DMS53 treated with DMSO at 0.1 percent for 48 hours (cell line): ENCODE data around the gene COQ3.

Experiments
- DNase-seq: peaks from one replicate; lab custom pipeline; 2025; ENCODE audit not compliant: unreplicated experiment; lab: John Stamatoyannopoulos, UW

The COQ3 gene, protein sequence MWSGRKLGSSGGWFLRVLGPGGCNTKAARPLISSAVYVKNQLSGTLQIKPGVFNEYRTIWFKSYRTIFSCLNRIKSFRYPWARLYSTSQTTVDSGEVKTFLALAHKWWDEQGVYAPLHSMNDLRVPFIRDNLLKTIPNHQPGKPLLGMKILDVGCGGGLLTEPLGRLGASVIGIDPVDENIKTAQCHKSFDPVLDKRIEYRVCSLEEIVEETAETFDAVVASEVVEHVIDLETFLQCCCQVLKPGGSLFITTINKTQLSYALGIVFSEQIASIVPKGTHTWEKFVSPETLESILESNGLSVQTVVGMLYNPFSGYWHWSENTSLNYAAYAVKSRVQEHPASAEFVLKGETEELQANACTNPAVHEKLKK

DNA sequence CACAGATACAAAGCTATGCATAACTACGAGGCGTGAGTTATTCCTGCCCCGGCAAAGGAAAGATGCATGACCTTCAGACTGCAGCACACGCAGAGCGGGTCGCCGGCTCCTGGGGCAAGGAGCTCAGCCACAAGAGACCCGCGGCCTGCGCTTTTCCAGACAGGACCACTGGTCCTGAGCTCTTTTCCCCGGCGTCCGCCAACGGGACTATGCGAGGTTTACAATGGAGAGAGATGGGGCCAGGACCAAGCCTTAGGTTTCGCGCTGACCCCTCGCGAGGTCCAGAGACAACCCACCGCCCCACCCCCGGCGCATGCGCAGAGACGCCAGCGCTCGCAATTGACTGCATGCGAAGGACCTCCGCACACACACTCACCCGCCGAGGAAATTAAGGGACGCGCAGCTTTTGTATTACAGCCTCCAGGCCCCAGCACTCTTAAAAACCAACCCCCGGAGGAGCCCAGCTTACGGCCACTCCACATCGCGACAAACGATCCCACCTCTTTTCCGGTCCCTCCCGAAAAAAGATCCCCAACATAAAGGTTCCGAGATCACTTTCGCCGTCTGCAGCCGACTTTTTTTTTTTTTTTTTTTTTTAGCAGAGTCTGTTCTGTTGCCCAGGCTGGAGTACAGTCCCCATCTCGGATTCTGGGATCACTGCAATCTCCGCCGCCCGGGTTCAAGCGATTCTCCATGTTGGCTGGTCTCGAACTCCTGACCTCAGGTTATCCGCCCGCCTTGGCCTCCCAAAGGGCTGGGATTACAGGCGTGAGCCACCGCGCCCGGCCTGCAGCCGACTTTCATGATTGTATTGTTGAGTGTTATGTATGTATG is at the start of gene COQ3:
Gene COQ3, minus strand, starts transcription at position 498 of the 834 bp plus-strand sequence. Its CDS starts 16 bp downstream, at position 482.
- DNase-seq: peak; percentile 76

DNA sequence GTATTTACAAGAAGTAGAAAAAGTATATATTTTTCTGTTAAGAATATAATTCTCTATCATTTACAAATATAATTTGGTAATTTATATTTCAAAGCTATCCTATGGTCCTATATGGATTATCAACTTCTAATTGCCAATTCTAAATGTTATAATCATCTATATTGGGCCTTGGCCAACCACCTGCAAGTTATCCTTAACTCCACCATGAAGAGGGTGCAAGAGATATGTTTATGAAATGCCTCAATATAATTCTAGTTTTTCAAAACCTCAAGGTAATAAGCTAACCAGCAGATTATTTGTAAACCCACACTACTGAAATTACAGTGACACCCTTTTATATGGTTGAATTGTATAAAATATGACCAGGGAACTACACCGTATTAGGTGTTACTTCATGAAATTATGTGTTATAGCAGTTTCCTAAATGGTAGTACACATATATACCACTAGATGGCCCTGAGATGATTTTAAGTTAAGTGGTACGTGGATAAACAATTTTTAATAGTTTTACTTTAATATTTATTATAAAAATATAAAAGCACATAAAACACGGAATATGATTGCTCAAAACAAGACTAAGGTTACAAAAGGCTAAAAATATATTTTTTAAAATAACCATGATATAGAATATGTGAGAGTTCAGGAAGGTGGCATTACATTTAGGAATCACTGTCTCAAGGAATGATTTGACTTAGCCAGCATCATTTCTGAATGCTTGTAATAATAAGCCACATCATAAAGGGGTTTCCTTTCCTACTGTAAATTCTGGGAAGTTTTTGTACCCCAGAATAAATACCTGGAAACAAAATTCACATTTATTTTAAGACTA is 40.9 kb upstream of the COQ3 start:
- DNase-seq: no peak

- no peak for DNase-seq
These were observed 38.9 kb upstream of the COQ3 start for GRCh38 chr6:99432877-99433276.

DNA sequence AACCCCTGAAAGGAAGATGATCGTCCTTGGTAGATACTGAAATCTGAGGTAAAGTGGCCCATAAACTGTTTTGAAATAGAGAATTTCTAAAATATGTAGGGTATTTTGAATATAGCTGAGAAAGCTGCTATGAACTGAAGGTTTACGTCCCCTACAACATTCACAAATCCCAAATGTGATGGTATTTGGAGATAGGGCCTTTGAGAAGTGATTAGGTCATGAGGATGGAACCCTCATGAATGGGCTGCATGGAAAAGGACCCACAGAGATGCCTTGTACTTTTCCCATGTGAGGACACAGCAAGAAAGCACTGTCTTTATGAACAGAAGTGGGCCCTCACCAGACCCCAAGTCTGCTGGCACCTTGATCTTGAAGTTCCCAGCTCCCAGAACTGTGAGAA is 37.9 kb upstream of the COQ3 start:
- DNase-seq: no peak

DNA sequence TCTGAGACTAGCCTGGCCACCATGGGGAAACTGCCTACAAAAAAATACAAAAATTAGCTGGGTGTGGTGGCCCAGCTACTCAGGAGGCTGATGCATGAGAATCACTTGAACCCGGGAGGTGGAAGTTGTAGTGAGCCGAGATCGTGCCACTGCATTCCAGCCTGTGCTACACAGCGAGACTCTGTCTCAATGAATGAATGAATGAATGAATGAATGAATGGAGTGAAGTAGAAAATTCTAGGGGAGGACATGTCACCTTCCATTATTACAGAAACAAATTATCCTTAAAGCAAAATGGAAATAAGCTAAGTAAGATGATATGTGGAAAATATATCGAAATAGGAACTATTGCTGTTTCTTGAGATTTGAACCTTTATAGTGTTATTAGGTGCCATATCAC is 34.0 kb upstream of the COQ3 start:
- no peak for DNase-seq

DNA sequence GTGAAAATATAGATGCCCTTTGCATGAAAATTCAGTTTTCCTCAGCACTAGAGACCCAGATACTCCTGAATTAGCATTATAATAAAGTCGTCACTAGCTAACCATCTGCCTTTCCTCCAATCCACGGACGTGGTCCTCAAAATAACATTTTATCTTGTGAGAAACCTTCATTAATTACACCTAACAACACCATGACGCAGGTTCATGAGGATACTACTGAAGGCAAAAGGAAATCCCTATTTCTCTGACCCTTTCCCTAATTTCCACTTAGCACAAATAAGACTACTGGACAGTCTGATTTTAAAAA is 32.4 kb upstream of the COQ3 start:
- DNase-seq: no peak

GRCh38 chr6:99425647-99426450 is 31.9 kb upstream of the COQ3 start:
- DNase-seq: peak; percentile 87

GRCh38 chr6:99424761-99425646 is 31.0 kb upstream of the COQ3 start, which contains the start of gene PNISR:
PNISR (minus strand) TSS chr6:99425308; CDS start chr6:99414659, 10,649 bp downstream.
- peak; percentile 95 for DNase-seq

GRCh38 chr6:99424022-99424421 is 30.0 kb upstream of the COQ3 start:
- no peak for DNase-seq

DNA sequence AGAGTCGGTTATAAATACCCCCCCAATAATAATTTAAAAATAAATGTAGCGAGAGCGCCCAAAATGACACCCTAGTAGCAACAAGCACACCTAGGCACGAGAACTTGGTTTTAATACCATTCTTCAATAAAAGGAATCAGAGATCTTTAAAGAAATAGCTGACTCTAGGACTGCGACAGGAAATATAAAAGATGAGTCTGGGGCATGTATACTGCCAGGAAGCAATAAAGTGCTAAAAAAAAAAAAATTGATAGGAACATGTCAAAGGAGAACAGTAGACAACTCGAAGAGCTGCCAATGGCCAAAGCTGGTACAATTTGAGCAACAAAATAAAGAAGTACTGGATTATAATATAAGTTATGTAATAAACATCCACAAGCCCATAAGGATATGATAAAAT is 28.9 kb upstream of the COQ3 start:
- no peak for DNase-seq

GRCh38 chr6:99416892-99417767 is 23.1 kb upstream of the COQ3 start:
- no peak for DNase-seq

- no peak for DNase-seq
These were observed 22.2 kb upstream of the COQ3 start for GRCh38 chr6:99416226-99416625.

DNA sequence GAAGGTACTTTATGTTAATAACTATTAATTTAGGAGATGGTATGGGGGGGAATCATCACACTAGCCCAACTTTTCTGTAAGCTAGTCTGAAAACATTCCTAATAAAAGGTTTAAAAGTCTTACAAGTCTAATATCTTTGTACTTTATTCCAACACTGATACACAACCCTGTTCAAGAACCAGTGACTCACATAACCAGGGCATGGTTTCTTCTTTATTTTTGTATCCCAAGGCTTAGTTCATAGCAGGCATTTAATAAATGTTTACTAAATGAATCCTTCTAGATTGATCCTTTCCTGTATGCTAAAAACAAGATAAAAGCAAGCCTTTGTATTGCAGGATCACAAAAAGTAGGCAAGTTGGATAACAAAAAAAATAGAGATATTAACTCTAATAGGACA is 21.5 kb upstream of the COQ3 start:
- no peak for DNase-seq

DNA sequence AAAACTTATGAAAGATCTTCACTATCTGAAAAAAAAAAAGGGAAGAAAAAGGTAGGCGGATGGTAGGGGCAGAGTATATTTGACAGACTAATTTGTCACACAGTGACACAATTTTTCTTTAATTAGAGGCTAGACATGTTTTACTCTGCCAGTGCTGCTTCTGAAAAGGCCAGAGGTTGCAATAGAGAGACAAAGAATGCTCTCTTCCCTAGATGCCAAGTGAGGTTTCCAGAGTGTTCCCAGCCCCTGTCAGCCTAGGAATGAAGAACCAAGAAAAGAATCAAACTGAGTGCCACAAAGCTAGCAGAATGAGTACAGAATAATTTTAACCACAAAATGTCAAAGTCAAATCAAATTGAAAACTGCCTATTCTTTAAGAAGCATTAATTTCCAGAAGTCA is 18.1 kb upstream of the COQ3 start:
- DNase-seq: no peak

DNA sequence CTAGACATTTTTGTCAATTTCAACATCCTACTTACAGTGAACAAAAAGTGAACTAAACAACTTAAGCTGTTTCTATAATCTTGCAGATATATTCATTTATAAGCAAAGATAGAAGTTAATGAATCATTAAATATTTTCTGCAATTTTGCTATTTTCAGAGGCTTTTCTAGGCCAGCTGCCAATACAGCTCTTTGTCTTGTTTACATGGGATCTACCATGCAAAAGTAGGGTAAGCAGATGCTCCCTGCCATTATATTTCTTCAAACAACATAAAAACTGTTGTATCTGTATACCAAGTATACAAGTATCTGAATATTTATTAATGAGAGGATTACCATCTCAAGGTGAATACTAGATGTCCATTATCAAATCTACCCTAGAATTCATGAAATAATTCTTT is 15.7 kb upstream of the COQ3 start:
- no peak for DNase-seq

GRCh38 chr6:99407076-99407475 is 13.1 kb upstream of the COQ3 start:
- no peak for DNase-seq

- DNase-seq: no peak
These were observed 8.5 kb upstream of the COQ3 start for GRCh38 chr6:99402448-99402847.

GRCh38 chr6:99397287-99397686 is 3.3 kb upstream of the COQ3 start:
- DNase-seq: no peak

GRCh38 chr6:99393366-99393697 is 663 bp downstream of the COQ3 start:
- peak; percentile 6 for DNase-seq
